ENCODE measurements around the gene AK6. TPM values are rescaled to one million over a fixed set of nuclear protein-coding genes. Genes with fewer than 3 reads are reported as not detected.
A peak's percentile ranks its signal among the peaks of the same experiment; 100 is the strongest.
"Not testable (repeated sequence)": the region's sequence is repeated elsewhere in the genome, so short reads cannot be mapped to it uniquely, and the experiment has no call there.

AK6 gene
- polyA plus RNA-seq, 1 experiment, result 92.4 TPM

DNA sequence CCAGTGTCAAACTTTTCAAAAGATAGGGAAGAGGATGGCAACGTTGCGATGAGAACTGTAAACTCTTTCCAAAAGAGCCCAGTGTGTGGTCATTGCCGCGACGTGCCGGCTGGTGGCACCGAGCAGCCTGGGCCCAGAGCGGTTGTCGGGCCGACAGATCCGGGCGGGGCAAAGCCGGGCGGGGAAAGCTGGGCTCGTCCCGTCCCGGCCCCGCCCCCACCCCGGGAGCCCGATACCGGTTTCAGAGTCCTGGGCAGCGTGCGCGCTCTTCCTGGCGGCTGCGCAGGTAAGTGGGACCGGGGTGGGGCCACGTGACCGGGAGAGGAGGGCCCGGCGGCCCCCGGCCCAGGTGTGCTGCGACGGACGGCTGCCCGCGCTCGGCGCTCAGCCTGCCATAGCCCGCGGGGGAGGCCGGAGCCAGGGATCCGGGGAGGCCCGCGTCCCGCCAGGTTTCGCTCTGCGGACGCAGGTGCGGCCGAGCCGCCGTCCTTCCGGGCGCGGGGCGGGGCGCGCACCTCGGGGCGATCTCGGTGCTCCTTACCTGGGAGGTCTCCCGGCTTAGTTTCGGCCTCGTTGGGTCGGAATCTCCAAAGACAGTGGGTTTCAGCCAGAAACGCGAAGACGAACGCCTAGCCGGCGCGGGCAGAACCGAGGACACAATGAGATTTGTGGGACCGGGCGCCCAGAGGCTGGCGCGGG lies 45.7 kb upstream of the AK6 start, which contains the start of gene MARVELD2:
TSS of gene MARVELD2 (plus strand) at position 232 of the 699 bp plus-strand sequence. CDS start 4,270 bp downstream, outside the sequence.
- H3K9me3 ChIP-seq (ENCODE audit: control insufficient read depth, insufficient read depth, low read length), result no peaks in the 10 kb centered on the region
- no peak for DNase-seq (ENCODE audit: low read depth, low spot score)
- H3K27ac ChIP-seq (ENCODE audit: low read depth, low read length), result no peak within 1 kb of the TSS
- TF ChIP-seq, protein P1, sequence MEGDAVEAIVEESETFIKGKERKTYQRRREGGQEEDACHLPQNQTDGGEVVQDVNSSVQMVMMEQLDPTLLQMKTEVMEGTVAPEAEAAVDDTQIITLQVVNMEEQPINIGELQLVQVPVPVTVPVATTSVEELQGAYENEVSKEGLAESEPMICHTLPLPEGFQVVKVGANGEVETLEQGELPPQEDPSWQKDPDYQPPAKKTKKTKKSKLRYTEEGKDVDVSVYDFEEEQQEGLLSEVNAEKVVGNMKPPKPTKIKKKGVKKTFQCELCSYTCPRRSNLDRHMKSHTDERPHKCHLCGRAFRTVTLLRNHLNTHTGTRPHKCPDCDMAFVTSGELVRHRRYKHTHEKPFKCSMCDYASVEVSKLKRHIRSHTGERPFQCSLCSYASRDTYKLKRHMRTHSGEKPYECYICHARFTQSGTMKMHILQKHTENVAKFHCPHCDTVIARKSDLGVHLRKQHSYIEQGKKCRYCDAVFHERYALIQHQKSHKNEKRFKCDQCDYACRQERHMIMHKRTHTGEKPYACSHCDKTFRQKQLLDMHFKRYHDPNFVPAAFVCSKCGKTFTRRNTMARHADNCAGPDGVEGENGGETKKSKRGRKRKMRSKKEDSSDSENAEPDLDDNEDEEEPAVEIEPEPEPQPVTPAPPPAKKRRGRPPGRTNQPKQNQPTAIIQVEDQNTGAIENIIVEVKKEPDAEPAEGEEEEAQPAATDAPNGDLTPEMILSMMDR (IDR thresholded peaks at IDR 0.05; ENCODE audit: low read depth, low read length), result peak; percentile 33; the same call in 1 of the 2 replicates
- H3K4me3 ChIP-seq (ENCODE audit: low read depth, low read length), result peak within 1 kb of the TSS; percentile 55
- ChIA-PET CTCF (no interaction called here), POLR2A (no interaction called here)
- H3K27me3 ChIP-seq (ENCODE audit: control insufficient read depth, insufficient read depth, low read length), result no peaks in the 10 kb centered on the region

DNA sequence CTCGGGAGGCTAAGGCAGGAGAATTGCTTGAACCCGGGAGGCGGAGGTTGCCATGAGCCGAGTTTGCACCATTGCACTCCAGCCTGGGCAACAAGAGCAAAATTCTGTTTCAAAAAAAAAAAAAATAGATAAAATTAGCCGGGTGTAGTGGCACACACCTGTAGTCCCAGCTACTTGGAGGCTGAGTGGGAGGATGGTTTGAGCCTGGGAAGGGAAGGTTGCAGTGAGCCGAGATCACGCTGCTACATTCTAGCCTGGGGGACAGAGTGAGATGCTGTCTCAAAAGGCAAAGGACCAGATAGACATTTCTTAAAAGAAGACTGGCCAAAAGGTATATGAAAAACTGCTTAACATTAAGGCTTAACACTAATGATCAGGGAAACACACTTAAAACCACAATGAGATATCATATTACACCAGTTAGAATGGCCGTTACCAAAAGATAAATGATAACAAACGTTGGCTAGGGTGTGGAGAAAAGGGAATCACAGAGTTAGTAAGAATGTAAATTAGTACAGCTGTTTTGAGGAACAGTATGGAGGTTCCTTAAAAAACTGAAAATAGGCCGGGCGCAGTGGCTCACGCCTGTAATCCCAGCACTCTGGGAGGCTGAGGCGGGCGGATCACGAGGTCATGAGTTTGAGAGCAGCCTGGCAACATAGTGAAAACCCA lies 35.5 kb upstream of the AK6 start:
- POLR2A ChIA-PET, result interaction anchor here (0.7 kb wide), 1 partner anchor 197 kb away, joined by 4 read pairs; no protein-coding TSS in a partner anchor

DNA sequence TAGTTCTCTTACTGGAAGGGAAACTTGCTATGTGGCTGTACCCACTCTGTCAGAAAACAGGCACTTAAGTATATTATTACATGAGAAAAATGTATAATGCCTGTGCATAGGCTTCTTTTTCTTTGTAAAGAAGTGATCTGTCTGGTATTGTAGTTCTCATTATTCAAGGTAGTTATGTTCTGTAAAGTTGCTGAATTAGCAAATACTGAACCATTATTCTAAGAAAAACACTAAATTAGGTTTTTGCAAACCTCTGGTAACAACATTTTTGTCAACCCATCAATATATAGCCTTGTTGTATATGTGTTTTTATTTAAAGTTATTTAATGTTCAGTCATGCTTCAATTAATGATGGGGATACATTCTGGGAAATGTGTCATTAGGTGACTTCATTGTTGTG lies 9.1 kb upstream of the AK6 start:
- Histone ChIP-seq H3K27ac (ENCODE audit: low read depth, low read length) (no peak overlapping the region), H3K27me3 (ENCODE audit: control insufficient read depth, insufficient read depth, low read length) (no peaks in the 10 kb centered on the region), H3K4me3 (ENCODE audit: low read depth, low read length) (no peak overlapping the region), H3K9me3 (ENCODE audit: control insufficient read depth, insufficient read depth, low read length) (no peaks in the 10 kb centered on the region)
- DNase-seq (ENCODE audit: low read depth, low spot score), result no peak
- POLR2A ChIA-PET, result no interaction called here
- TF ChIP-seq, protein P1 (IDR thresholded peaks at IDR 0.05; ENCODE audit: low read depth, low read length), result no peak
- CTCF ChIA-PET, result no interaction called here

More for the DNA sequence above, 35.5 kb upstream of the AK6 start:
- CTCF ChIA-PET, result interaction anchor here (2.0 kb wide), 1 partner anchor 311 kb away, joined by 6 read pairs; the partner anchor contains the start of gene SLC30A5
- H3K9me3 ChIP-seq (ENCODE audit: control insufficient read depth, insufficient read depth, low read length), result no peaks in the 10 kb centered on the region
- H3K27ac ChIP-seq (ENCODE audit: low read depth, low read length), result no peak overlapping the region
- TF ChIP-seq, protein P1 (IDR thresholded peaks at IDR 0.05; ENCODE audit: low read depth, low read length), result no peak
- no peaks in the 10 kb centered on the region for H3K27me3 ChIP-seq (ENCODE audit: control insufficient read depth, insufficient read depth, low read length)
- no peak for DNase-seq (ENCODE audit: low read depth, low spot score)
- H3K4me3 ChIP-seq (ENCODE audit: low read depth, low read length), result no peak overlapping the region

DNA sequence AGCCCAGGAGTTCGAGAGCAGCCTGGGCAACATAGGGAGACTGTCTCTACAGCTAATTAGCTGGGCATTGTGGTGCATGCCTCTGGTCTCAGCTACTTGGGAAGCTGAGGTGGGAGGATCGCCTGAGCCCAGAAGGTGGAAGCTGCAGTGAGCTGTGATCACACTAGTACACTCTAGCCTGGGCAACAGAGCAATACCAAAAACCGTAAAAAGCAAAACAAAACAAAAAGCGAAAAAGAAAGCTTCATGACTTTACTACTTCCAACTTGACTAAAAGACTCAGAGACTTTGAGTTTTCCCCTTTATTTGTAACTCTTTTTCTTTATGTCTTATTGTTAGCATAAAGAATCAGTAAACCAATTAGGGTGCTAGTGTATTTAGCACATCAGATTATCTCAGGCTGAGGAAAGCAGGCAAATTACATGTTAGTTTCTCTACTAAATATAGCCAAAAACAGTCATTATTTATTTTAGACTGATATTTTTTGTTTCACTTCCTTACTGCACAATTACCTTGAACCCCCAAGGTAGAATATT lies 5.7 kb upstream of the AK6 start:
- no peak for DNase-seq (ENCODE audit: low read depth, low spot score)
- H3K27ac ChIP-seq (ENCODE audit: low read depth, low read length), result no peak overlapping the region
- ChIA-PET CTCF (no interaction called here), POLR2A (no interaction called here)
- no peaks in the 10 kb centered on the region for H3K9me3 ChIP-seq (ENCODE audit: control insufficient read depth, insufficient read depth, low read length)
- TF ChIP-seq, protein P1 (IDR thresholded peaks at IDR 0.05; ENCODE audit: low read depth, low read length), result no peak
- H3K27me3 ChIP-seq (ENCODE audit: control insufficient read depth, insufficient read depth, low read length), result no peaks in the 10 kb centered on the region
- no peak overlapping the region for H3K4me3 ChIP-seq (ENCODE audit: low read depth, low read length)

DNA sequence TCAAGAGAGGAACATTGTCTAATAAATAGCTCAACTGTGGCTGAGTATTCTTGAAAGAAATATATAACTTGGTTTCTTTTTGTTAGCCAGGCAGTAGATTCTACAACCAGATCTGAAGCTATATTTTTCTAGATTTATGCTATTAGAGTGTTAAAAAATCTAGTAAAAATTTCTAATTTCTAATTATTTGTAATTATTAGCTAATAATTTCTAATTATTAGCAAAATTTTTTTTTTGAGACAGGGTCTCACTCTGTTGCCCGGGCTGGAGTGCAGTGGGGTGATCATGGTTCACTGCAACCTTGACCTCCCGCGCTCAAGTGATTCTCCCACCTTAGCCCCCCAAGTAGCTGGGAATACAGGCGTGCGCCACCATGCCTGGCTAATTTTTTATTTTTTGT lies 3.1 kb upstream of the AK6 start:
- DNase-seq (ENCODE audit: low read depth, low spot score), result no peak
- H3K27me3 ChIP-seq (ENCODE audit: control insufficient read depth, insufficient read depth, low read length), result no peaks in the 10 kb centered on the region
- no peak overlapping the region for H3K27ac ChIP-seq (ENCODE audit: low read depth, low read length)
- no peak overlapping the region for H3K4me3 ChIP-seq (ENCODE audit: low read depth, low read length)
- H3K9me3 ChIP-seq (ENCODE audit: control insufficient read depth, insufficient read depth, low read length), result no peaks in the 10 kb centered on the region
- TF ChIP-seq, protein P1 (IDR thresholded peaks at IDR 0.05; ENCODE audit: low read depth, low read length), result no peak
- CTCF ChIA-PET, result interaction anchor here (0.8 to 1.6 kb wide), 3 partner anchors 279 to 329 kb away, joined by 3 to 22 read pairs (median 5); partner anchors contain the start of gene SLC30A5
- POLR2A ChIA-PET, result no interaction called here

DNA sequence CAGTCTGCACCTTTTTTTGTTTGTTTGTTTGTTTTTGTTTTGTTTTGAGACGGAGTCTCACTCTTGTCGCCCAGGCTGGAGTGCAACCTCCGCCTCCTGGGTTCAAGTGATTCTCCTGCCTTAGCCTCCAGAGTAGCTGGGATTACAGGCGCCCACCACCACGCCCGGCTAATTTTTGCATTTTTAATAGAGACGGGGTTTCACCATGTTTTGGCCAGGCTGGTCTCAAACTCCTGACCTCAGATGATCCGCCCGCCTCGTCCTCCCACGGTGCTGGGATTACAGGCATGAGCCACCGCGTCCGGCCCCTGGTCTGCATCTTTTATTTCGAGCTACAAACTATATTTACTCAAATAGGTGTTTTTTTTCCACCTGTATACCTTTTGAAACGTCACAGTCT lies 1.0 kb upstream of the AK6 start:
- POLR2A ChIA-PET, result interaction anchor here (0.5 to 1.7 kb wide), 4 partner anchors 38 to 277 kb away, joined by 3 to 7 read pairs (median 4); partner anchors contain the start of genes CCDC125 and SLC30A5
- not testable (repeated sequence) for DNase-seq (ENCODE audit: low read depth, low spot score); H3K27me3 ChIP-seq (ENCODE audit: control insufficient read depth, insufficient read depth, low read length); H3K27ac ChIP-seq (ENCODE audit: low read depth, low read length); H3K9me3 ChIP-seq (ENCODE audit: control insufficient read depth, insufficient read depth, low read length)
- CTCF ChIA-PET, result interaction anchor here (1.0 to 1.5 kb wide), 3 partner anchors 277 to 327 kb away, joined by 3 to 9 read pairs (median 6); partner anchors contain the start of gene SLC30A5
- H3K4me3 ChIP-seq (ENCODE audit: low read depth, low read length), result peak overlapping the region; percentile 95
